CD4-positive, alpha-beta T cell (primary cell): ENCODE results near the gene ZNF84. TPM values are rescaled to one million over a fixed set of nuclear protein-coding genes. Genes with fewer than 3 reads are reported as not detected.
A peak's percentile ranks its signal among the peaks of the same experiment; 100 is the strongest.

Experiments used
- ATAC-seq: fragments of 200-7000 bp; cut with Tn5 transposase; one replicate; pipeline ENCODE4 v1.10.0; 2022; ENCODE audit warnings: mild to moderate bottlenecking; ENCODE audit not compliant: poor library complexity
- CTCF ChIA-PET: fragments of 350-600 bp; sonication (Branson Sonifier 250); formaldehyde crosslinking; loops from one replicate; lab custom pipeline; 2021; ENCODE audit warnings: antibody characterized with exemption, inconsistent platforms; lab: Charles Lee
- POLR2A ChIA-PET: fragments of 350-600 bp; sonication (Branson Sonifier 250); formaldehyde crosslinking; loops from one replicate; lab custom pipeline; 2021; ENCODE audit warnings: antibody characterized with exemption, inconsistent platforms; lab: Charles Lee
- DNase-seq, 14 experiments: peaks; one replicate each; pipeline ENCODE4 v3.0.0-alpha.2; 2013 to 2020; ENCODE audit warnings: mixed read lengths in 2 of 14
- H3K27ac ChIP-seq, 2 donors: one replicate each; pipeline versions ENCODE4 v1.5.1 to v1.7.0; 2013; ENCODE audit warnings: low read length in 2 of 2, low read depth in 1 of 2, mild to moderate bottlenecking in 1 of 2
- H3K27me3 ChIP-seq, 2 experiments: 1 replicate in 1 of 2; 2 replicates in 1 of 2; pipeline versions ENCODE4 v1.6.1 to v1.7.0; 2013; ENCODE audit warnings: low read length in 2 of 2, control low read depth in 1 of 2, mild to moderate bottlenecking in 1 of 2, moderate library complexity in 1 of 2; ENCODE audit not compliant: insufficient read depth in 2 of 2, control insufficient read depth in 1 of 2
- H3K36me3 ChIP-seq: one replicate; pipeline ENCODE4 v1.6.1; 2013; ENCODE audit warnings: low read length, control low read depth; ENCODE audit not compliant: insufficient read depth
- H3K4me1 ChIP-seq: one replicate; pipeline ENCODE4 v1.6.1; 2013; ENCODE audit warnings: low read length, control low read depth; ENCODE audit not compliant: insufficient read depth
- H3K4me3 ChIP-seq: one replicate; pipeline ENCODE4 v1.5.1; 2013; ENCODE audit warnings: mild to moderate bottlenecking, low read length, moderate library complexity
- H3K9me3 ChIP-seq, 2 experiments: 1 replicate in 1 of 2; 2 replicates in 1 of 2; pipeline versions ENCODE4 v1.6.1 to v1.7.0; 2013; ENCODE audit warnings: low read length in 2 of 2, mild to moderate bottlenecking in 2 of 2, control low read depth in 1 of 2, moderate library complexity in 1 of 2; ENCODE audit not compliant: control insufficient read depth in 1 of 2, insufficient read depth in 1 of 2
- H3K27ac Mint-ChIP-seq: one replicate; pipeline ENCODE4 v1.8.0; 2020; ENCODE audit warnings: mixed read lengths
- H3K27me3 Mint-ChIP-seq: one replicate; pipeline ENCODE4 v1.8.0; 2021; ENCODE audit warnings: mixed read lengths
- H3K36me3 Mint-ChIP-seq: one replicate; pipeline ENCODE4 v1.8.0; 2021; ENCODE audit warnings: low read depth, mixed read lengths
- H3K4me1 Mint-ChIP-seq: one replicate; pipeline ENCODE4 v1.8.0; 2021; ENCODE audit warnings: low read depth, mixed read lengths
- H3K4me3 Mint-ChIP-seq: one replicate; pipeline ENCODE4 v1.8.0; 2020; ENCODE audit warnings: mild to moderate bottlenecking, mixed read lengths
- H3K9me3 Mint-ChIP-seq: one replicate; pipeline ENCODE4 v1.8.0; 2020; ENCODE audit warnings: mixed read lengths
- CTCF ChIP-seq: fragments of 200-600 bp; IDR thresholded peaks from one replicate; pipeline ENCODE4 v1.8.0; 2022; ENCODE audit warnings: antibody characterized with exemption, mild to moderate bottlenecking
- intact Hi-C, 2 experiments: fragments of 100-400 bp; cut with DNase I in 1 of 2; cut with micrococcal nuclease in 1 of 2; formaldehyde crosslinking; loops; one replicate each; pipeline versions ENCODE4 v1.15.1 to v1.9.0; 2023 to 2025; cut with DNase I, micrococcal nuclease
- total RNA-seq, 174 experiments: library from RNA in 2 of 174; stranded (reverse) in 2 of 174; gene quantifications; one replicate each; pipeline ENCODE4 v1.2.3 and lab custom pipeline; 2021 to 2026

The ZNF84 gene
- total RNA-seq, 2 experiments from 2014 or later = 22.8 to 26.0 TPM

- no peak overlapping the region for H3K27ac ChIP-seq
- no peaks in the 10 kb centered on the region for H3K27me3 ChIP-seq
- intact Hi-C loops = no loop called here
- ATAC-seq (no peak), DNase-seq (no peak)
- H3K36me3 ChIP-seq = peaks cover 86% of the 10 kb centered on the region
- ChIA-PET CTCF (interaction anchor here (0.6 kb wide), 1 partner anchor 57 kb away, joined by 3 read pairs; no protein-coding TSS in a partner anchor), POLR2A (interaction anchor here (1.6 kb wide), 1 partner anchor 9 kb away, joined by 5 read pairs; the partner anchor contains the start of gene ZNF84)
- no peak for TF ChIP-seq CTCF
- H3K4me3 Mint-ChIP-seq = no peak overlapping the region
- peaks cover 99% of the 10 kb centered on the region for H3K36me3 Mint-ChIP-seq
- H3K4me1 ChIP-seq = no peaks in the 10 kb centered on the region
- H3K27ac Mint-ChIP-seq = no peak overlapping the region
- peaks cover 23% of the 10 kb centered on the region for H3K9me3 Mint-ChIP-seq
- no peak overlapping the region for H3K4me3 ChIP-seq
- H3K4me1 Mint-ChIP-seq = no peaks in the 10 kb centered on the region
- H3K27me3 Mint-ChIP-seq = no peaks in the 10 kb centered on the region
- peaks cover 59 to 97% of the 10 kb centered on the region in 2 experiments for H3K9me3 ChIP-seq
Observed at GRCh38 chr12:133046698-133047097, 9.4 kb downstream of the ZNF84 start.

GRCh38 chr12:133057446-133057845, 20.1 kb downstream of the ZNF84 start:
- H3K4me1 Mint-ChIP-seq = no peaks in the 10 kb centered on the region
- peak overlapping the region; percentile 28 for H3K27ac Mint-ChIP-seq
- intact Hi-C loops = no loop called here
- no peaks in the 10 kb centered on the region for H3K27me3 ChIP-seq
- no peak overlapping the region for H3K4me3 ChIP-seq
- H3K9me3 ChIP-seq = peaks cover 28 to 82% of the 10 kb centered on the region in 2 experiments
- POLR2A ChIA-PET = interaction anchor here (1.4 to 1.5 kb wide), 2 partner anchors 24 to 70 kb away, joined by 3 to 5 read pairs; no protein-coding TSS in a partner anchor
- H3K9me3 Mint-ChIP-seq = peaks cover 13% of the 10 kb centered on the region
- H3K36me3 Mint-ChIP-seq = peaks cover 92% of the 10 kb centered on the region
- no peak overlapping the region for H3K27ac ChIP-seq
- ATAC-seq = no peak
- no peak for TF ChIP-seq CTCF
- H3K4me1 ChIP-seq = no peaks in the 10 kb centered on the region
- no peak for DNase-seq
- no peak overlapping the region for H3K4me3 Mint-ChIP-seq
- H3K27me3 Mint-ChIP-seq = no peaks in the 10 kb centered on the region
- peaks cover 28% of the 10 kb centered on the region for H3K36me3 ChIP-seq
- CTCF ChIA-PET = no interaction called here

GRCh38 chr12:133058203-133059113, 21.1 kb downstream of the ZNF84 start:
- peaks cover 10% of the 10 kb centered on the region for H3K9me3 Mint-ChIP-seq

More at GRCh38 chr12:133058203-133059113, 21.1 kb downstream of the ZNF84 start:
- Histone ChIP-seq H3K9me3 (peaks cover 28 to 82% of the 10 kb centered on the region in 2 experiments), H3K36me3 (peaks cover 18% of the 10 kb centered on the region), H3K4me1 (no peaks in the 10 kb centered on the region), H3K27ac (no peak overlapping the region), H3K27me3 (no peaks in the 10 kb centered on the region), H3K4me3 (no peak overlapping the region)
- no peak overlapping the region for H3K4me3 Mint-ChIP-seq
- no peaks in the 10 kb centered on the region for H3K27me3 Mint-ChIP-seq
- H3K27ac Mint-ChIP-seq = no peak overlapping the region
- CTCF ChIA-PET = no interaction called here
- POLR2A ChIA-PET = interaction anchor here (0.7 to 1.5 kb wide), 2 partner anchors 22 to 23 kb away, joined by 3 read pairs; no protein-coding TSS in a partner anchor
- TF ChIP-seq CTCF = no peak
- H3K36me3 Mint-ChIP-seq = peaks cover 92% of the 10 kb centered on the region
- intact Hi-C loops = loop anchor here in 1 of 2 experiments (1.0 kb wide), 1 partner anchor 17 kb away; no protein-coding TSS in a partner anchor
- ATAC-seq = no peak
- DNase-seq = peak in 1 of 14 experiments; percentile 7
- no peaks in the 10 kb centered on the region for H3K4me1 Mint-ChIP-seq
